ENCODE measurements around the gene ROS1. TPM values are rescaled to one million over a fixed set of nuclear protein-coding genes. Genes with fewer than 3 reads are reported as not detected.

The ROS1 gene
- total RNA-seq, 2 donors from 2014 or later, result 0.99 to 1.9 TPM

DNA sequence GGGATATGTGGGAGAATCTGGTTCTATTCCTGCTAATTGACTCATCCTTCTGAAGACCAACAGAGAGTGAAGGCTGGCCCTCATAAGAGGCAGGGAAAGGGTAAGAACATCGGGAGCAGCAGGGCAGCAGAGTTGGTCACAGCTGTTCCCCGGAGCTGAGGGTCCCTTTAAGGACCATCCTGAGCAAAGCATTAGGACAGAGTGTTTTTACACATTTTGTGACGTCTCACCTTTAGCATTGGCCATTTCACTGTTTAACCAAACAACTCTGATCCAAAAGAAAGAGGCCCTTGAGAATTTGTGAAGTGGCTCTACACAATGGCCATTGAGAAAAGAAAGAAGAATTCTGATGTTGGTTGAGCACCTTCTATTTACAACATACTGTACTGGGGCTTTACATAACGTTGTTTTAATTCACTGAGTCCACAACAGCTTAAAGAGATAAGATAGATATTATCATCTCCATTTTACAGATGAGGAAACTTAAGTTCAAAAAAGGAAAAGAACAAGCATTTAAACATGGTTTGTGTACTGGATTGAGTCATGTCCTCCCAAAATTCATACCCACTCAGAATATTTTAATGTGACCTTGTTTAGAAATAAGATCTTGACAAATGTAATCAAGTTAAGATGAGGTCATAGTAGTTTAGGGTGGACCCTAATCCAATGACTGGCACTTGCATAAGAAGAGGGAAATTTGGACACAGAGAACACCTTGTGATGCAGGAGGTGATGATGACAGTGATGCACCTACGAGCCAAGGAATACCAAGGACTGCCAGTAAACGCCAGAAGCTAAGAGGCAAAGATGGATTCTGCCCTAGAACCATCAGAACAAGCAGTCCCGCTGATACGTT lies 98.4 kb downstream of the ROS1 start:
- DNase-seq, result no peak
- H3K36me3 ChIP-seq, result no peaks in the 10 kb centered on the region
- no peak overlapping the region for H3K4me3 ChIP-seq
- no peaks in the 10 kb centered on the region for H3K27me3 ChIP-seq
- no peaks in the 10 kb centered on the region for H3K4me1 ChIP-seq
- intact Hi-C loops (cut with DNase I), result no loop called here
- H3K9ac ChIP-seq (ENCODE audit: low read depth in 2 of 2, low read length in 2 of 2), result no peak overlapping the region
- TF ChIP-seq, protein P1, sequence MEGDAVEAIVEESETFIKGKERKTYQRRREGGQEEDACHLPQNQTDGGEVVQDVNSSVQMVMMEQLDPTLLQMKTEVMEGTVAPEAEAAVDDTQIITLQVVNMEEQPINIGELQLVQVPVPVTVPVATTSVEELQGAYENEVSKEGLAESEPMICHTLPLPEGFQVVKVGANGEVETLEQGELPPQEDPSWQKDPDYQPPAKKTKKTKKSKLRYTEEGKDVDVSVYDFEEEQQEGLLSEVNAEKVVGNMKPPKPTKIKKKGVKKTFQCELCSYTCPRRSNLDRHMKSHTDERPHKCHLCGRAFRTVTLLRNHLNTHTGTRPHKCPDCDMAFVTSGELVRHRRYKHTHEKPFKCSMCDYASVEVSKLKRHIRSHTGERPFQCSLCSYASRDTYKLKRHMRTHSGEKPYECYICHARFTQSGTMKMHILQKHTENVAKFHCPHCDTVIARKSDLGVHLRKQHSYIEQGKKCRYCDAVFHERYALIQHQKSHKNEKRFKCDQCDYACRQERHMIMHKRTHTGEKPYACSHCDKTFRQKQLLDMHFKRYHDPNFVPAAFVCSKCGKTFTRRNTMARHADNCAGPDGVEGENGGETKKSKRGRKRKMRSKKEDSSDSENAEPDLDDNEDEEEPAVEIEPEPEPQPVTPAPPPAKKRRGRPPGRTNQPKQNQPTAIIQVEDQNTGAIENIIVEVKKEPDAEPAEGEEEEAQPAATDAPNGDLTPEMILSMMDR (IDR thresholded peaks at IDR 0.05), result no peak
- no peak overlapping the region for H3K27ac ChIP-seq
- H3K9me3 ChIP-seq, result no peaks in the 10 kb centered on the region

DNA sequence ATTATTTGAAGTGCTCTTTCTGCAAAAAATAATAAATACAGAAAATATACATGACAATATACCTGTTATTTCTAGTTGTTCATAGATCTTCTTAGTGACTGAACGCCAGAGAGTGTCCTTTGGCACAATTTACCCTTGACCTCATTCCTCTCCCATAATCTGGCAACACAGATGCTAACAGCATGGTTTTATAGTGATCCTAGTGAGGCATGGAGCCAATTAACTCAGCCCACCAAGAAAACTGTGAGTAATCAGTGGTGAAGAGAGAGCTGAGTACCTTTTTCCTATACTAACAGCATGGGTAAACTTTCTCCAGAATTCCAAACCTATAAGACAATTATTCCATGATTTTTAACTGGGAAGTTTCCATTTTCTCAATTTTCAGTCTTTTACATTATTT lies 99.3 kb downstream of the ROS1 start:
- no peaks in the 10 kb centered on the region for H3K27me3 ChIP-seq
- no peak for DNase-seq
- no peaks in the 10 kb centered on the region for H3K9me3 ChIP-seq
- H3K27ac ChIP-seq, result no peak overlapping the region
- H3K36me3 ChIP-seq, result no peaks in the 10 kb centered on the region
- H3K9ac ChIP-seq (ENCODE audit: low read depth in 2 of 2, low read length in 2 of 2), result no peak overlapping the region
- intact Hi-C loops (cut with DNase I), result no loop called here
- H3K4me1 ChIP-seq, result no peaks in the 10 kb centered on the region
- TF ChIP-seq, protein P1 (IDR thresholded peaks at IDR 0.05), result no peak
- H3K4me3 ChIP-seq, result no peak overlapping the region

DNA sequence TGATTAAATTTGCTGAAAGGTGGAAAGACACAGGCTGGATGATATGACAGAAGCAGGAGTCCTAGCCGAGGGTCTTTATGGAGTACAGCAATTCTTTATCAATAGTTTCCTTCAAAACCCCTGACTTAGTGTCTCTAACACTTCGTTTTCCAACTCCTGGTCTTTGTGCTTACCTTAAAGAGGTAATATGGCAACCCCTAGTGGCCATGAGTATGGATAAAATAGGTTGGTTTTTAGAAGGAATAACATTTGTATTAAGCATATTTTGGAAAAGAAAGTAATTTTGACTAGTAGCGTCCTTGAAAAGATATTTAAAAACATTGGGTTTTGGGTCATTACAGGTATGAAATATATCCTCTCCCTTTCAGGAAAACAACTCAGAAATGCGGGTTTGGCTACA lies 108.5 kb downstream of the ROS1 start:
- no peaks in the 10 kb centered on the region for H3K36me3 ChIP-seq
- no peak overlapping the region for H3K27ac ChIP-seq
- H3K4me1 ChIP-seq, result no peaks in the 10 kb centered on the region
- intact Hi-C loops (cut with DNase I), result loop anchor here (5.0 kb wide), 1 partner anchor 345 kb away; no protein-coding TSS in a partner anchor
- no peaks in the 10 kb centered on the region for H3K27me3 ChIP-seq
- H3K4me3 ChIP-seq, result no peak overlapping the region
- H3K9me3 ChIP-seq, result no peaks in the 10 kb centered on the region
- H3K9ac ChIP-seq (ENCODE audit: low read depth in 2 of 2, low read length in 2 of 2), result no peak overlapping the region
- TF ChIP-seq, protein P1 (IDR thresholded peaks at IDR 0.05), result no peak
- no peak for DNase-seq

DNA sequence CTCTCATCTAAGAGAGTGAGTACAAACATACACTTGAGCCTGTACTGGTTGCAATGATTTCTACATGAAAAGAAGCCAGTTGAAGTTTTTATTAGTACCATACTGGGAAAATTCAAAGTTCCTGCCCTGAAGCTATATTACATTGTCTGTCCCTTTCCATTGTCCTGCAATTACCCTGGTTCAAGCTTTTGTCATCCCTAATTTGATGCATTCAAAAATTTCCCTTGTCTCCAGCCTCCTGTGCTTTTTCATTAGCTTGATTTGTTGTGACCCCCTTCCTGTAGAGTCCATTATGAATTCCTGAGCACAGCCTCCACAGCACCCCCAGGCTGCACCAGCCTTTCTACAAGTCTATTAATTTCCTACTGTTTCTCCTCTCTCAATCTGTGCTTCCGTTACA lies 114.0 kb downstream of the ROS1 start:
- H3K36me3 ChIP-seq, result no peaks in the 10 kb centered on the region
- no peak overlapping the region for H3K27ac ChIP-seq
- no peaks in the 10 kb centered on the region for H3K9me3 ChIP-seq
- H3K4me1 ChIP-seq, result no peaks in the 10 kb centered on the region
- H3K27me3 ChIP-seq, result no peaks in the 10 kb centered on the region
- no peak overlapping the region for H3K4me3 ChIP-seq
- TF ChIP-seq, protein P1 (IDR thresholded peaks at IDR 0.05), result no peak
- no peak for DNase-seq
- H3K9ac ChIP-seq (ENCODE audit: low read depth in 2 of 2, low read length in 2 of 2), result no peak overlapping the region
- intact Hi-C loops (cut with DNase I), result no loop called here

DNA sequence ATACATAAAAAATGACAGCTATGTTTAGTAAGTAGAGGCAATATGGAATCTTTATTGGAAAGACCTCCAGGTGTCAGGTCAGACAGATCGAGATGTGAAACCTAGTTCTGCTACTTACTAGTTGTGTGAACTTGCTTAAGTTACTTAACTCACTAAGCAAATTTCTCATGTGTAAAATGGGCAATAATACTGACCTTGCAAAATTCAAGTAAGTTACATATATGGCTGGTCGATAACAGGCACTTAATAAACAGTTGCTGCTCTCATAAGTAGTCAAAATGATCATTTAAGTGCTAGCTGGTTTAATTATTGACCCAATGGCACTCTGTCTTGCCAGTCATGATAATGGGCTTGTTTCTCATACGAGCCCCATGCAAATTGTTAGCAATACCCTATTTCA lies 114.4 kb downstream of the ROS1 start:
- no peak overlapping the region for H3K9ac ChIP-seq (ENCODE audit: low read depth in 2 of 2, low read length in 2 of 2)
- H3K27me3 ChIP-seq, result no peaks in the 10 kb centered on the region
- no peaks in the 10 kb centered on the region for H3K9me3 ChIP-seq
- H3K4me3 ChIP-seq, result no peak overlapping the region
- H3K4me1 ChIP-seq, result no peaks in the 10 kb centered on the region
- H3K27ac ChIP-seq, result no peak overlapping the region
- H3K36me3 ChIP-seq, result no peaks in the 10 kb centered on the region
- intact Hi-C loops (cut with DNase I), result no loop called here
- DNase-seq, result no peak
- TF ChIP-seq, protein P1 (IDR thresholded peaks at IDR 0.05), result no peak

All from colonic mucosa (tissue), 4 donors.